HepG2 (cell line): ENCODE measurements around the gene MAPRE3. TPM values are rescaled to one million over a fixed set of nuclear protein-coding genes. Genes with fewer than 3 reads are reported as not detected.

Experiments used
- CCDC6 ChIP-seq: sonication (generic); formaldehyde crosslinking; IDR thresholded peaks from 2 replicates; pipeline ENCODE4 v1.8.1; 2022; ENCODE audit warnings: mild to moderate bottlenecking, missing genetic modification reagents, moderate library complexity
- DMTF1 ChIP-seq: sonication (generic); formaldehyde crosslinking; IDR thresholded peaks from 2 replicates; pipeline ENCODE4 v1.4.0; 2020; ENCODE audit warnings: mild to moderate bottlenecking, missing genetic modification reagents
- EED ChIP-seq: sonication (generic); formaldehyde crosslinking; IDR thresholded peaks from 2 replicates; pipeline ENCODE4 v1.5.0; 2020; ENCODE audit warnings: mild to moderate bottlenecking, missing genetic modification reagents
- KAT7 ChIP-seq: IDR thresholded peaks from 2 replicates; pipeline ENCODE4 v1.6.1; 2018; ENCODE audit warnings: borderline replicate concordance, missing compliant biosample characterization
- MTF2 ChIP-seq: sonication (generic); formaldehyde crosslinking; IDR thresholded peaks from 2 replicates; pipeline ENCODE4 v1.5.0; 2020; ENCODE audit warnings: missing genetic modification reagents, borderline replicate concordance
- NCOA5 ChIP-seq: sonication (generic); formaldehyde crosslinking; IDR thresholded peaks from 2 replicates; pipeline ENCODE4 v1.4.0; 2020; ENCODE audit warnings: missing genetic modification reagents
- RXRA ChIP-seq: sonication (generic); formaldehyde crosslinking; IDR thresholded peaks from 2 replicates; pipeline ENCODE4 v1.5.1; 2020; ENCODE audit warnings: missing genetic modification reagents
- SAFB2 ChIP-seq: sonication (generic); formaldehyde crosslinking; IDR thresholded peaks from 2 replicates; pipeline ENCODE4 v1.5.1; 2020; ENCODE audit warnings: missing genetic modification reagents, low read depth, mild to moderate bottlenecking, borderline replicate concordance
- SUZ12 ChIP-seq: fragments of 150-350 bp; IDR thresholded peaks from 2 replicates; pipeline ENCODE4 v1.6.1; 2014; ENCODE audit warnings: low read depth, low read length
- XRCC5 ChIP-seq: fragments of 200-400 bp; formaldehyde crosslinking; optimal IDR thresholded peaks from 2 replicates; pipeline ENCODE3; 2017; ENCODE audit warnings: mild to moderate bottlenecking, low read length
- ZBTB1 ChIP-seq: sonication (generic); formaldehyde crosslinking; IDR thresholded peaks from 2 replicates; pipeline ENCODE4 v1.4.0; 2020; ENCODE audit warnings: missing genetic modification reagents, borderline replicate concordance
- ZMYM4 ChIP-seq: sonication (generic); formaldehyde crosslinking; IDR thresholded peaks from 2 replicates; pipeline ENCODE4 v1.8.1; 2023; ENCODE audit warnings: mild to moderate bottlenecking, missing genetic modification reagents
- ZNF251 ChIP-seq: sonication (generic); formaldehyde crosslinking; IDR thresholded peaks from 2 replicates; pipeline ENCODE4 v1.9.0; 2021; ENCODE audit warnings: mild to moderate bottlenecking, missing genetic modification reagents
- ZNF562 ChIP-seq: sonication (generic); formaldehyde crosslinking; IDR thresholded peaks from 2 replicates; pipeline ENCODE4 v1.8.0; 2022; ENCODE audit warnings: missing genetic modification reagents, borderline replicate concordance
- ZNF597 ChIP-seq: sonication (generic); formaldehyde crosslinking; IDR thresholded peaks from 2 replicates; pipeline ENCODE4 v1.5.0; 2020; ENCODE audit warnings: missing genetic modification reagents
- ZNF670 ChIP-seq: sonication (generic); formaldehyde crosslinking; IDR thresholded peaks from 2 replicates; pipeline ENCODE4 v1.8.0; 2022; ENCODE audit warnings: mild to moderate bottlenecking, missing genetic modification reagents, borderline replicate concordance
- ZNF790 ChIP-seq: sonication (generic); formaldehyde crosslinking; IDR thresholded peaks from 2 replicates; pipeline ENCODE4 v1.8.0; 2022; ENCODE audit warnings: missing genetic modification reagents, mild to moderate bottlenecking, borderline replicate concordance
- ZNF879 ChIP-seq: sonication (generic); formaldehyde crosslinking; IDR thresholded peaks from 2 replicates; pipeline ENCODE4 v1.8.1; 2023; ENCODE audit warnings: missing genetic modification reagents
- ZSCAN9 ChIP-seq: IDR thresholded peaks from 2 replicates; pipeline ENCODE4 v1.6.1; 2016; ENCODE audit warnings: borderline replicate concordance
- polyA plus RNA-seq, 8 experiments: library from polyadenylated mRNA; depleted of rRNA in 3 of 8; stranded (reverse) in 7 of 8; unstranded in 1 of 8; fragments of >200 nt; fragmentation: Illumina TruSeq in 4 of 8; extraction: Trizol in 4 of 8; gene quantifications; 2 replicates each; pipeline versions ENCODE4 v1.2.1 to v1.2.3, GENCODE V29; 2011 to 2016; ENCODE audit warnings: low read depth in 4 of 8, missing spikeins in 1 of 8, mixed read lengths in 1 of 8; ENCODE audit not compliant: insufficient read depth in 1 of 8
- total RNA-seq, 5 experiments: library from RNA; depleted of rRNA; stranded (reverse); fragments of >200 nt; fragmentation: Illumina TruSeq; extraction: Trizol; gene quantifications; 2 replicates each; pipeline ENCODE4 v1.2.3, GENCODE V29; 2016; ENCODE audit warnings: low read depth in 1 of 5
- TF ChIP-seq, protein P1 (sequence below): sonication (generic); formaldehyde crosslinking; IDR thresholded peaks from 2 replicates; pipeline ENCODE4 v1.4.0; 2020; ENCODE audit warnings: missing genetic modification reagents, low read depth, mild to moderate bottlenecking, borderline replicate concordance
- TF ChIP-seq, protein P2 (sequence below): sonication (generic); formaldehyde crosslinking; IDR thresholded peaks from 2 replicates; pipeline ENCODE4 v1.8.1; 2023; ENCODE audit warnings: mild to moderate bottlenecking, moderate library complexity, missing genetic modification reagents
- TF ChIP-seq, protein P3 (sequence below): sonication (generic); formaldehyde crosslinking; IDR thresholded peaks from 2 replicates; pipeline ENCODE4 v1.5.0; 2020; ENCODE audit warnings: missing genetic modification reagents

Gene MAPRE3
- total and polyA plus RNA-seq, 2 of the 13 experiments (the other 11 are each of a cell fraction or from before 2014, with no cell fraction given): 0.31 to 0.91 TPM

GRCh38 chr2:27050996-27051901 lies 80.8 kb downstream of the MAPRE3 start, which contains the start of gene AGBL5 (continued):
- TF ChIP-seq NCOA5 (CRISPR knock-in tag) (no peak), RXRA (0 out of 2 replicates have a peak, but pooled peaks have one; percentile 66), ZBTB1 (CRISPR knock-in tag) (no peak), SUZ12 (no peak; the same call in 1 of the 2 replicates), KAT7 (CRISPR knock-in tag) (peak; percentile 86), DMTF1 (peak; percentile 77; the same call in 1 of the 2 replicates), CCDC6 (CRISPR knock-in tag) (peak; percentile 97), ZNF597 (CRISPR knock-in tag) (peak; percentile 100; the same call in 1 of the 2 replicates), ZSCAN9 (peak; percentile 86), ZMYM4 (peak; percentile 72; the same call in 1 of the 2 replicates), SAFB2 (CRISPR knock-in tag) (no peak; the same call in 1 of the 2 replicates), EED (CRISPR knock-in tag) (peak; percentile 68; the same call in 1 of the 2 replicates), ZNF562 (peak; percentile 18), ZNF790 (no peak), ZNF879 (CRISPR knock-in tag) (peak; percentile 84; the same call in 1 of the 2 replicates), ZNF251 (CRISPR knock-in tag) (no peak), ZNF670 (CRISPR knock-in tag) (no peak; the same call in 1 of the 2 replicates), XRCC5 (peak; percentile 13), MTF2 (CRISPR knock-in tag) (no peak; the same call in none of the 2 replicates)
- TF ChIP-seq, protein P1, sequence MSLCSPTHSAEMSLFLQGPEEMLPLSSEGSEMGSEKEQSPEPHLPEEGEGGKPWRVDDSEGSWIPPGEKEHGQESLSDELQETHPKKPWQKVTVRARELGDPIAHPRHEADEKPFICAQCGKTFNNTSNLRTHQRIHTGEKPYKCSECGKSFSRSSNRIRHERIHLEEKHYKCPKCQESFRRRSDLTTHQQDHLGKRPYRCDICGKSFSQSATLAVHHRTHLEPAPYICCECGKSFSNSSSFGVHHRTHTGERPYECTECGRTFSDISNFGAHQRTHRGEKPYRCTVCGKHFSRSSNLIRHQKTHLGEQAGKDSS: 0 out of 2 replicates have a peak, but pooled peaks have one; percentile 43
- TF ChIP-seq, protein P2, sequence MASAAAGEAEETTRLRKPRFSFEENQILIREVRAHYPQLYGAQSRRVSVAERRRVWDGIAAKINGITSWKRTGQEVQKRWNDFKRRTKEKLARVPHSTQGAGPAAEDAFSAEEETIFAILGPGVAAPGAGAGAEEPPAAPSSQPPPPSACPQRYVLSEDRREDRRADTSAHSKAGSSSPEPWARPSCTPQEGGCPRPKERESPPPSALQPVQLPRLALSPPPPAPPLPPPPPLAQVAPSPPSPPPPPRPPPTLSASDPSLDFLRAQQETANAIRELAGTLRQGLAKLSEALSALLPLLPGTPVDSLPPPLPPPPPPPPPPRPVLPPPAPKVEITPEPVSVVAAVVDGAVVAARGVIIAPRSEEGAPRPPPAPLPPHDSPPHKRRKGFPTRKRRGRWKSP (CRISPR knock-in tag): peak; percentile 86
- TF ChIP-seq, protein P3, sequence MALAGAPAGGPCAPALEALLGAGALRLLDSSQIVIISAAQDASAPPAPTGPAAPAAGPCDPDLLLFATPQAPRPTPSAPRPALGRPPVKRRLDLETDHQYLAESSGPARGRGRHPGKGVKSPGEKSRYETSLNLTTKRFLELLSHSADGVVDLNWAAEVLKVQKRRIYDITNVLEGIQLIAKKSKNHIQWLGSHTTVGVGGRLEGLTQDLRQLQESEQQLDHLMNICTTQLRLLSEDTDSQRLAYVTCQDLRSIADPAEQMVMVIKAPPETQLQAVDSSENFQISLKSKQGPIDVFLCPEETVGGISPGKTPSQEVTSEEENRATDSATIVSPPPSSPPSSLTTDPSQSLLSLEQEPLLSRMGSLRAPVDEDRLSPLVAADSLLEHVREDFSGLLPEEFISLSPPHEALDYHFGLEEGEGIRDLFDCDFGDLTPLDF: peak; percentile 91
